Ishikawa (cell line): ENCODE results near the gene CTSD.

Experiments used
- CEBPB ChIP-seq: IDR thresholded peaks from 2 replicates; pipeline ENCODE4 v1.6.1; 2012
- CREB1 ChIP-seq: IDR thresholded peaks from 2 replicates; pipeline ENCODE4 v1.6.1; 2012; ENCODE audit warnings: low read depth
- EGR1 ChIP-seq: IDR thresholded peaks from 2 replicates; pipeline ENCODE4 v1.6.1; 2012
- EP300 ChIP-seq: IDR thresholded peaks from 2 replicates; pipeline ENCODE4 v1.6.1; 2012; ENCODE audit warnings: borderline replicate concordance
- FOXM1 ChIP-seq: IDR thresholded peaks from 2 replicates; pipeline ENCODE4 v1.6.1; 2012; ENCODE audit warnings: low read depth, borderline replicate concordance
- MAX ChIP-seq: IDR thresholded peaks from 2 replicates; pipeline ENCODE4 v1.6.1; 2012
- REST ChIP-seq: IDR thresholded peaks from 2 replicates; pipeline ENCODE4 v1.6.1; 2012; ENCODE audit warnings: low read depth, mild to moderate bottlenecking
- TAF1 ChIP-seq: IDR thresholded peaks from 2 replicates; pipeline ENCODE4 v1.6.1; 2012; ENCODE audit warnings: low read depth, mild to moderate bottlenecking
- TEAD4 ChIP-seq: IDR thresholded peaks from 2 replicates; pipeline ENCODE4 v1.6.1; 2012
- ZBTB7A ChIP-seq: IDR thresholded peaks from 2 replicates; pipeline ENCODE4 v1.6.1; 2012; ENCODE audit warnings: low read depth

- TF ChIP-seq EP300 (no peak), TEAD4 (no peak), FOXM1 (no peak), CEBPB (no peak), CREB1 (no peak), ZBTB7A (no peak), MAX (no peak), REST (no peak), EGR1 (no peak), TAF1 (no peak)
Observed at GRCh38 chr11:1703146-1703545, 60.6 kb downstream of the CTSD start.
